Stomach (tissue), 19 donors: ENCODE data around the gene SPOCK3. TPM values are rescaled to one million over a fixed set of nuclear protein-coding genes. Genes with fewer than 3 reads are reported as not detected.
"Not testable (repeated sequence)": the region's sequence is repeated elsewhere in the genome, so short reads cannot be mapped to it uniquely, and the experiment has no call there.

Experiments
- DNase-seq, 2 donors: peaks; one replicate each; pipeline versions ENCODE4 v3.0.0 to v3.0.0-alpha.2; 2013 to 2019
- H3K27ac ChIP-seq, 5 donors: fragments of 200-600 bp in 4 of 5; sonication (generic) in 4 of 5; one replicate each; pipeline ENCODE4 v1.5.1; 2013 to 2019; ENCODE audit warnings: mild to moderate bottlenecking in 1 of 5, moderate library complexity in 1 of 5
- H3K27me3 ChIP-seq, 3 donors: fragments of 200-600 bp; sonication (generic); one replicate each; pipeline ENCODE4 v1.5.1; 2017 to 2019; ENCODE audit warnings: mixed run types in 1 of 3
- H3K36me3 ChIP-seq, 4 donors: fragments of 200-600 bp; sonication (generic); 1 replicate in 3 of 4; 2 replicates in 1 of 4; pipeline ENCODE4 v1.5.1; 2016 to 2019
- H3K4me1 ChIP-seq, 4 donors: fragments of 200-600 bp; sonication (generic); one replicate each; pipeline ENCODE4 v1.5.1; 2016 to 2019
- H3K4me3 ChIP-seq, 4 donors: fragments of 200-600 bp; sonication (generic) in 3 of 4; one replicate each; pipeline ENCODE4 v1.5.1; 2016 to 2019; ENCODE audit warnings: mild to moderate bottlenecking in 1 of 4
- H3K9me3 ChIP-seq, 4 donors: fragments of 200-600 bp; sonication (generic); one replicate each; pipeline ENCODE4 v1.5.1; 2016 to 2019
- CTCF ChIP-seq, 7 experiments: fragments of 450-650 bp in 4 of 7; fragments of 200-600 bp in 3 of 7; sonication (generic) in 3 of 7; IDR thresholded peaks; one replicate each; pipeline ENCODE4 v1.5.1; 2016 to 2019; ENCODE audit warnings: antibody characterized with exemption in 7 of 7, control low read depth in 2 of 7, mild to moderate bottlenecking in 1 of 7
- EP300 ChIP-seq: sonication (generic); formaldehyde crosslinking; IDR thresholded peaks from one replicate; pipeline ENCODE4 v1.6.1; 2017; ENCODE audit warnings: antibody characterized with exemption
- POLR2A ChIP-seq, 4 donors: fragments of 450-650 bp; IDR thresholded peaks; one replicate each; pipeline ENCODE4 v1.6.1; 2016; ENCODE audit warnings: antibody characterized with exemption in 4 of 4, control low read depth in 2 of 4, mild to moderate bottlenecking in 1 of 4, moderate library complexity in 1 of 4
- POLR2AphosphoS5 ChIP-seq, 3 donors: sonication (generic); formaldehyde crosslinking; IDR thresholded peaks; one replicate each; pipeline ENCODE4 v1.6.1; 2016; ENCODE audit warnings: antibody characterized with exemption in 3 of 3
- WGBS, 5 donors: extraction: QIAGEN DNeasy Blood & Tissue Kit in 3 of 5; methylation state at CpG; one replicate each; pipeline versions ENCODE4 v1.1.5 to v1.1.7; 2013 to 2018; 5-methylcytosine and 5-hydroxymethylcytosine counted together
- intact Hi-C: fragments of 100-400 bp; cut with DNase I; formaldehyde crosslinking; loops from one replicate; pipeline ENCODE4 v1.15.1; 2023; ENCODE audit warnings: low total_unique reads
- long read RNA-seq, 10 donors: transcript quantifications; one replicate each; lab custom pipeline, GENCODE V29; 2026
- polyA plus RNA-seq, 3 donors: library from polyadenylated mRNA; stranded (reverse); fragments of 200-250 nt; gene quantifications; one replicate each; pipeline ENCODE4 v1.2.3, GENCODE V29; 2013
- total RNA-seq, 5 donors: library from RNA; depleted of rRNA; stranded (reverse); fragments of >200 nt; gene quantifications; one replicate each; pipeline versions ENCODE4 v1.1.0 to v1.2.3, GENCODE V29; 2014 to 2016
- donor health status: healthy with polysubstance abuse.
- donor health status: Bipolar disorder and iron deficiency.
- donor health status: healthy.

The SPOCK3 gene
- total RNA-seq (1 to 10 TPM in 1 of 5 donors, not detected in 4; 6.1 TPM), polyA plus RNA-seq (1 to 10 TPM in 1 of 3 donors, under 1 TPM in 1, not detected in 1; 0.33 to 1.8 TPM)
- long read RNA-seq, donor 1, partial matches to known transcripts, result 0 of 3 reads
- long read RNA-seq, donor 1, other reads (novel, unspliced or antisense), result 0 of 3 reads
- long read RNA-seq, donor 2, partial matches to known transcripts, result 0 of 1 reads
- long read RNA-seq, donor 2, other reads (novel, unspliced or antisense), result 0 of 1 reads
- long read RNA-seq, donor 3, result 0 reads
- long read RNA-seq, donor 4, result 0 reads
- long read RNA-seq, donor 5, result 0 reads
- long read RNA-seq, donor 6, partial matches to known transcripts, result 0 of 1 reads
- long read RNA-seq, donor 6, other reads (novel, unspliced or antisense), result 0 of 1 reads
- long read RNA-seq, donor 7, result 0 reads
- long read RNA-seq, donor 8, result 0 reads
- long read RNA-seq, donor 9, partial matches to known transcripts, result 0 of 2 reads
- long read RNA-seq, donor 9, other reads (novel, unspliced or antisense), result 0 of 2 reads
- long read RNA-seq, donor 10, result 0 reads

- 1 to 2% (median 1%) methylated on average over 24 to 32 of the region's 32 CpGs for WGBS, 5 donors
- Histone ChIP-seq H3K9me3 (no peaks in the 10 kb centered on the region), H3K36me3 (no peaks in the 10 kb centered on the region), H3K27me3 (peaks cover 0 to 55% (median 28%) of the 10 kb centered on the region in 3 donors), H3K27ac (no peak within 1 kb of the TSS), H3K4me1 (peaks cover 12 to 23% (median 17%) of the 10 kb centered on the region in 4 donors), H3K4me3 (peak within 1 kb of the TSS; percentile 38 to 48 (median 44))
- no peak for TF ChIP-seq POLR2A (IDR thresholded peaks at IDR 0.05)
- TF ChIP-seq POLR2AphosphoS5 (IDR thresholded peaks at IDR 0.05), result no peak
- no peak for TF ChIP-seq CTCF (IDR thresholded peaks at IDR 0.05)
- TF ChIP-seq EP300, result no peak
- DNase-seq, result peak; percentile 44 to 84
- intact Hi-C loops, result no loop called here
Observed at GRCh38 chr4:167234316-167234881, at the start of gene SPOCK3. Gene SPOCK3, minus strand, starts transcription at chr4:167234494.

DNA sequence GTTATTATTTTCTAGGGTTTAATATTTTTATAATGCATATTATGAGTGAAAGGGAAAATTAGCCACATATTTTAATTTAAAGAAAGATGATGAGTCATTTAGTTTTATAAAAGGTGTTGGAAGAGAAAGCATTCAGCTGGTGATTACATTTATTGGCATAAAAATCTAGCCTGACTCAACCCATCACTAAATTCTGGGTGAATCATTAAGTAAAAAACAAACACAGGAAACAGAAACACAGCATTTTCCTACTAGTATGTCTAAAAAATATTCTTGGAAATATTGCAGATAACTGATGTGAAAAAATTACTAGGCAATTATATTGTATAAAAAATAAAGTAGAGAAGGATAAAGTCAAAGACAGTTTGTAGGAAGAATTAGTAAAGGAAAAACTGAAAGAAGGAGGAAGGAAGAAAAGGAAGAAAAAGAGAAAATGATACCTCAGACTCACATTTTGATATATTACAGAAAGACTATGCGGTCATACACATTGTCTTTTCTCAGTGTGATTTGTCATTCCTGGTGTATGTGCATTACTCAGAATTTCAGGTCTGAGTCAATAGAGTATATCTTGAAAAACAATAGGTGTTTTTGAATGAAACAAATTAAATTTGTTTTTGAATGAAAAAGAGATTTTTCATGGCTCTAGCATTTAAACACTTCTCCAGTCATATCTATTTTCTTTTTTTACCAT lies 48.0 kb upstream of the SPOCK3 start:
- no peak overlapping the region for H3K27ac ChIP-seq
- peaks cover 0 to 15% (median 4%) of the 10 kb centered on the region in 4 donors for H3K9me3 ChIP-seq
- intact Hi-C loops, result no loop called here
- no peaks in the 10 kb centered on the region for H3K4me1 ChIP-seq
- WGBS, 5 donors, result 82 to 93% (median 92%) methylated on average over 1 of the region's 1 CpG
- no peak for DNase-seq
- H3K27me3 ChIP-seq, result no peaks in the 10 kb centered on the region
- H3K36me3 ChIP-seq, result no peaks in the 10 kb centered on the region
- no peak overlapping the region for H3K4me3 ChIP-seq
- no peak for TF ChIP-seq CTCF (IDR thresholded peaks at IDR 0.05)
- no peak for TF ChIP-seq POLR2A (IDR thresholded peaks at IDR 0.05)
- no peak for TF ChIP-seq POLR2AphosphoS5 (IDR thresholded peaks at IDR 0.05)
- TF ChIP-seq EP300, result no peak

- H3K27ac ChIP-seq, H3K27me3 ChIP-seq, H3K4me3 ChIP-seq, intact Hi-C loops, H3K4me1 ChIP-seq, DNase-seq, H3K36me3 ChIP-seq: not testable (repeated sequence)
- peaks cover 0 to 12% (median 4%) of the 10 kb centered on the region in 4 donors for H3K9me3 ChIP-seq
- 90 to 94% (median 92%) methylated on average over 12 to 13 of the region's 13 CpGs for WGBS, 5 donors
Observed at GRCh38 chr4:167281545-167281944, 47.3 kb upstream of the SPOCK3 start.

DNA sequence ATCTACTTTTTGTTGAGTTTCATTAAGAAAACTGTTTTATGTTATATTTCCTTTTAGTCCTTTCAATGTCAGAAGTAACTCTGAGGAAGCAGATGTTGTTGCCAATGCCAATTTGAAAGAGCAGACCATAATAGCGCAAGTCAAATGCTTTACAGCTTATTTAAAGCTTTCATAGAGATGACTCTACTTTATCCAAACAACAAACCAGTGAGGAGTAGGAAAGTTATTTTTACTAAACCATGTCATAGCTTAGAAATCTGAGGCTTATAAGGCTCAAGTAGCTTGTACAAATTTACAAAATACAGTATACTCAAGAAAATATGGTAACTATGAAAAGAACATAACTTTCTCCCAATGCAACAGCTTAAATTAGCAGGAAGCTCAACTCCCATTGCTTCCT lies 40.1 kb upstream of the SPOCK3 start:
- 47 to 77% (median 71%) methylated on average over 1 of the region's 1 CpG for WGBS, 5 donors
- no peaks in the 10 kb centered on the region for H3K9me3 ChIP-seq
- no peaks in the 10 kb centered on the region for H3K36me3 ChIP-seq

More for the DNA sequence above, 40.1 kb upstream of the SPOCK3 start:
- DNase-seq, result peak in 1 of 2 donors; percentile 11
- Histone ChIP-seq H3K4me1 (no peaks in the 10 kb centered on the region), H3K4me3 (no peak overlapping the region), H3K27me3 (no peaks in the 10 kb centered on the region), H3K27ac (no peak overlapping the region)
- intact Hi-C loops, result no loop called here
- TF ChIP-seq POLR2A (IDR thresholded peaks at IDR 0.05) (no peak), EP300 (no peak), POLR2AphosphoS5 (IDR thresholded peaks at IDR 0.05) (no peak), CTCF (IDR thresholded peaks at IDR 0.05) (no peak)
